IMR-90 (cell line): ENCODE measurements around the gene EPB41L2. TPM values are rescaled to one million over a fixed set of nuclear protein-coding genes. Genes with fewer than 3 reads are reported as not detected.

ENCODE experiments used
- ATAC-seq: fragments of 200-7000 bp; cut with Tn5 transposase; 2 replicates; pipeline ENCODE4 v1.9.1; 2020; ENCODE audit warnings: low read depth, mild to moderate bottlenecking, moderate library complexity
- BruUV-seq: library from RNA; stranded (reverse); fragments of 400-500 nt; replicated peaks from 2 replicates; lab custom pipeline; 2021; lab: Mats Ljungman, UMichigan
- CTCF ChIA-PET: fragments of 300-600 bp; formaldehyde crosslinking; extraction: SDS; loops from one replicate; lab custom pipeline; 2021; ENCODE audit warnings: antibody characterized with exemption; lab: Yijun Ruan, JAX
- POLR2A ChIA-PET: fragments of 300-600 bp; sonication (Branson Sonifier 250); formaldehyde crosslinking; loops from one replicate; lab custom pipeline; 2022; ENCODE audit warnings: antibody characterized with exemption; ENCODE audit not compliant: unreplicated experiment; lab: Charles Lee
- DNase-seq: peaks from one replicate; pipeline ENCODE4 v3.0.0; 2013
- H2AFZ ChIP-seq: replicated peaks from 2 replicates; pipeline ENCODE3; 2013; ENCODE audit warnings: low read length, mild to moderate bottlenecking; ENCODE audit not compliant: poor library complexity
- H2AK5ac ChIP-seq: 2 replicates; pipeline ENCODE4 v1.6.1; 2013; ENCODE audit warnings: low read depth, low read length, inconsistent platforms
- H2AK9ac ChIP-seq: replicated peaks from 2 replicates; pipeline ENCODE3; 2013; ENCODE audit warnings: mild to moderate bottlenecking, low read depth, low read length, moderate library complexity; ENCODE audit not compliant: poor library complexity
- H2BK120ac ChIP-seq: 2 replicates; pipeline ENCODE4 v1.6.1; 2013; ENCODE audit warnings: low read depth, low read length, inconsistent platforms
- H2BK15ac ChIP-seq: 3 replicates; pipeline ENCODE4 v1.6.1; 2013; ENCODE audit warnings: low read depth, low read length, inconsistent platforms
- H2BK20ac ChIP-seq: 2 replicates; pipeline ENCODE4 v1.6.1; 2013; ENCODE audit warnings: low read depth, mild to moderate bottlenecking, inconsistent platforms, low read length, moderate library complexity
- H2BK5ac ChIP-seq: 2 replicates; pipeline ENCODE4 v1.6.1; 2013; ENCODE audit warnings: mild to moderate bottlenecking, low read depth, low read length, inconsistent platforms; ENCODE audit not compliant: poor library complexity, severe bottlenecking
- H3K14ac ChIP-seq: replicated peaks from 2 replicates; pipeline ENCODE4 v1.6.1; 2013; ENCODE audit warnings: low read depth, low read length, inconsistent platforms
- H3K18ac ChIP-seq: 2 replicates; pipeline ENCODE4 v1.6.1; 2013; ENCODE audit warnings: low read depth, low read length, control low read depth
- H3K23ac ChIP-seq: 2 replicates; pipeline ENCODE4 v1.6.1; 2013; ENCODE audit warnings: low read depth, low read length, inconsistent platforms
- H3K27ac ChIP-seq: 2 replicates; pipeline ENCODE4 v1.5.1; 2013; ENCODE audit warnings: mild to moderate bottlenecking, control low read depth, low read length; ENCODE audit not compliant: insufficient read depth
- H3K27me3 ChIP-seq: 2 replicates; pipeline ENCODE4 v1.6.1; 2013; ENCODE audit warnings: low read length; ENCODE audit not compliant: control insufficient read depth, insufficient read depth
- H3K36me3 ChIP-seq: 2 replicates; pipeline ENCODE4 v1.6.1; 2013; ENCODE audit warnings: low read length, mixed read lengths; ENCODE audit not compliant: control insufficient read depth, insufficient read depth
- H3K4ac ChIP-seq: 2 replicates; pipeline ENCODE4 v1.6.1; 2013; ENCODE audit warnings: low read depth, low read length, inconsistent platforms
- H3K4me1 ChIP-seq: 2 replicates; pipeline ENCODE4 v1.6.1; 2013; ENCODE audit warnings: low read length, mixed read lengths; ENCODE audit not compliant: control insufficient read depth, insufficient read depth
- H3K4me2 ChIP-seq: 2 replicates; pipeline ENCODE4 v1.6.1; 2013; ENCODE audit warnings: low read depth, mild to moderate bottlenecking, control low read depth, low read length, moderate library complexity
- H3K4me3 ChIP-seq: 2 replicates; pipeline ENCODE4 v1.5.1; 2013; ENCODE audit warnings: low read depth, mild to moderate bottlenecking, control low read depth, low read length, moderate library complexity; ENCODE audit not compliant: insufficient read depth
- H3K56ac ChIP-seq: 2 replicates; pipeline ENCODE4 v1.6.1; 2013; ENCODE audit warnings: low read length, inconsistent platforms; ENCODE audit not compliant: insufficient read depth; ENCODE audit errors: extremely low read depth
- H3K79me1 ChIP-seq, 2 experiments: 2 replicates each; pipeline ENCODE4 v1.6.1; 2013; ENCODE audit warnings: low read length in 2 of 2, inconsistent platforms in 1 of 2, low read depth in 1 of 2
- H3K9ac ChIP-seq: 2 replicates; pipeline ENCODE4 v1.6.1; 2013; ENCODE audit warnings: low read depth, low read length, control low read depth
- H3K9me1 ChIP-seq: 2 replicates; pipeline ENCODE4 v1.6.1; 2013; ENCODE audit warnings: low read length, inconsistent platforms; ENCODE audit not compliant: insufficient read depth
- H3K9me3 ChIP-seq: 2 replicates; pipeline ENCODE4 v1.6.1; 2013; ENCODE audit warnings: low read length; ENCODE audit not compliant: control insufficient read depth, insufficient read depth
- H4K20me1 ChIP-seq: 2 replicates; pipeline ENCODE4 v1.6.1; 2013; ENCODE audit warnings: low read length, inconsistent platforms; ENCODE audit not compliant: insufficient read depth
- H4K5ac ChIP-seq: 2 replicates; pipeline ENCODE4 v1.6.1; 2013; ENCODE audit warnings: mild to moderate bottlenecking, low read depth, low read length, control low read depth
- H4K8ac ChIP-seq, 2 experiments: 2 replicates each; pipeline ENCODE4 v1.6.1; 2013; ENCODE audit warnings: low read depth in 2 of 2, low read length in 2 of 2, control low read depth in 1 of 2, inconsistent platforms in 1 of 2
- H4K91ac ChIP-seq: 2 replicates; pipeline ENCODE4 v1.6.1; 2013; ENCODE audit warnings: low read depth, low read length, inconsistent platforms; ENCODE audit not compliant: insufficient read depth
- BHLHE40 ChIP-seq: fragments of 150-350 bp; IDR thresholded peaks from 2 replicates; pipeline ENCODE4 v1.6.1; 2016; ENCODE audit warnings: mild to moderate bottlenecking, low read depth, low read length
- CEBPB ChIP-seq: IDR thresholded peaks from 2 replicates; pipeline ENCODE4 v1.6.1; 2012; ENCODE audit warnings: low read depth, low read length, improper control_type of control experiment
- CHD1 ChIP-seq: IDR thresholded peaks from 2 replicates; pipeline ENCODE4 v1.6.1; 2012; ENCODE audit warnings: low read depth, low read length, improper control_type of control experiment
- FOS ChIP-seq: fragments of 150-350 bp; IDR thresholded peaks from 2 replicates; pipeline ENCODE4 v1.6.1; 2016; ENCODE audit warnings: low read depth, low read length
- MAFK ChIP-seq: IDR thresholded peaks from 2 replicates; pipeline ENCODE4 v1.6.1; 2012; ENCODE audit warnings: low read depth, low read length, improper control_type of control experiment
- MAZ ChIP-seq: IDR thresholded peaks from 2 replicates; pipeline ENCODE4 v1.6.1; 2012; ENCODE audit warnings: low read depth, mild to moderate bottlenecking, low read length, improper control_type of control experiment, moderate library complexity, borderline replicate concordance
- MXI1 ChIP-seq: IDR thresholded peaks from 2 replicates; pipeline ENCODE4 v1.6.1; 2012; ENCODE audit warnings: low read depth, mild to moderate bottlenecking, low read length, moderate library complexity, borderline replicate concordance
- NFE2L2 ChIP-seq: fragments of 150-350 bp; IDR thresholded peaks from 2 replicates; pipeline ENCODE4 v1.6.1; 2016; ENCODE audit warnings: low read depth, mild to moderate bottlenecking, low read length
- POLR2A ChIP-seq: IDR thresholded peaks from 2 replicates; pipeline ENCODE4 v1.6.1; 2012; ENCODE audit warnings: mild to moderate bottlenecking, low read depth, low read length
- RAD21 ChIP-seq: IDR thresholded peaks from 2 replicates; pipeline ENCODE4 v1.6.1; 2012; ENCODE audit warnings: low read length, improper control_type of control experiment
- RCOR1 ChIP-seq: IDR thresholded peaks from 2 replicates; pipeline ENCODE4 v1.6.1; 2012; ENCODE audit warnings: mild to moderate bottlenecking, low read length, improper control_type of control experiment; ENCODE audit not compliant: insufficient replicate concordance
- RFX5 ChIP-seq: IDR thresholded peaks from 2 replicates; pipeline ENCODE4 v1.8.0; 2012; ENCODE audit warnings: low read depth, mild to moderate bottlenecking, low read length, moderate library complexity
- SMC3 ChIP-seq: fragments of 150-350 bp; IDR thresholded peaks from 2 replicates; pipeline ENCODE4 v1.6.1; 2016; ENCODE audit warnings: low read depth, mild to moderate bottlenecking, antibody characterized with exemption, low read length, moderate library complexity
- WGBS, 2 experiments: methylation state at CpG; one replicate each; pipeline versions ENCODE4 v1.1.5 to v1.1.7; 2013; ENCODE audit warnings: missing lambda C conversion rate in 2 of 2; ENCODE audit not compliant: insufficient read length in 1 of 2; ENCODE audit errors: extremely low coverage in 2 of 2; 5-methylcytosine and 5-hydroxymethylcytosine counted together
- dilution Hi-C: fragments of 300-500 bp; cut with HindIII; formaldehyde crosslinking; loops from one replicate; pipeline ENCODE4 v1.14.3; 2018; ENCODE audit warnings: low sequenced_read_pairs; ENCODE audit not compliant: unreplicated experiment
- in situ Hi-C: fragments of 300-500 bp; cut with MboI; formaldehyde crosslinking; loops from 3 replicates; pipeline ENCODE4 v1.14.3; 2019; ENCODE audit warnings: low sequenced_read_pairs, inconsistent platforms, mixed read lengths
- intact Hi-C: fragments of 100-400 bp; cut with micrococcal nuclease; formaldehyde crosslinking; loops from 2 replicates; pipeline ENCODE4 v1.10.0; 2022
- polyA plus RNA-seq, 3 experiments: library from polyadenylated mRNA; depleted of rRNA; stranded (reverse); fragments of >200 nt; gene quantifications; 2 replicates each; pipeline ENCODE4 v1.2.3, GENCODE V29; 2012; ENCODE audit warnings: low replicate concordance in 1 of 3
- total RNA-seq: library from RNA; depleted of rRNA; stranded (reverse); fragments of >200 nt; gene quantifications from 2 replicates; pipeline ENCODE4 v1.2.3, GENCODE V29; 2012
- TF ChIP-seq, protein P1 (sequence below): conservative IDR thresholded peaks from 2 replicates; pipeline ENCODE4 v1.5.1; 2012; ENCODE audit warnings: mild to moderate bottlenecking, low read depth, low read length, improper control_type of control experiment
- TF ChIP-seq, protein P2 (sequence below): fragments of 150-350 bp; IDR thresholded peaks from 2 replicates; pipeline ENCODE4 v1.6.1; 2016; ENCODE audit warnings: low read depth, mild to moderate bottlenecking, low read length, moderate library complexity, borderline replicate concordance
- TF ChIP-seq, protein P3 (sequence below): fragments of 150-350 bp; IDR thresholded peaks from 2 replicates; pipeline ENCODE4 v1.6.1; 2017; ENCODE audit warnings: mild to moderate bottlenecking, antibody characterized with exemption, low read length, low read depth

EPB41L2 gene
- total and polyA plus RNA-seq, 2 of the 4 experiments (the other 2 are of a cell fraction), result 85.7 to 99.8 TPM

GRCh38 chr6:130858054-130858453 lies 205.0 kb downstream of the EPB41L2 start:
- WGBS, 2 experiments, result no CpG with 5 or more reads among the region's 4 CpGs
- H2AK9ac ChIP-seq, result no peak overlapping the region
- no peak overlapping the region for H3K9ac ChIP-seq
- H3K14ac ChIP-seq, result no peak overlapping the region
- H4K8ac ChIP-seq, result no peak overlapping the region
- no peak overlapping the region for H4K91ac ChIP-seq
- no peaks in the 10 kb centered on the region for H3K27me3 ChIP-seq
- no peak overlapping the region for H2BK15ac ChIP-seq
- no peak overlapping the region for H2BK5ac ChIP-seq
- ATAC-seq (no peak), DNase-seq (no peak)
- TF ChIP-seq CHD1, result no peak
- no peak for TF ChIP-seq CEBPB
- TF ChIP-seq MAFK, result no peak
- TF ChIP-seq MAZ, result no peak
- no peak for TF ChIP-seq RCOR1
- TF ChIP-seq POLR2A, result no peak
- TF ChIP-seq, protein P1, sequence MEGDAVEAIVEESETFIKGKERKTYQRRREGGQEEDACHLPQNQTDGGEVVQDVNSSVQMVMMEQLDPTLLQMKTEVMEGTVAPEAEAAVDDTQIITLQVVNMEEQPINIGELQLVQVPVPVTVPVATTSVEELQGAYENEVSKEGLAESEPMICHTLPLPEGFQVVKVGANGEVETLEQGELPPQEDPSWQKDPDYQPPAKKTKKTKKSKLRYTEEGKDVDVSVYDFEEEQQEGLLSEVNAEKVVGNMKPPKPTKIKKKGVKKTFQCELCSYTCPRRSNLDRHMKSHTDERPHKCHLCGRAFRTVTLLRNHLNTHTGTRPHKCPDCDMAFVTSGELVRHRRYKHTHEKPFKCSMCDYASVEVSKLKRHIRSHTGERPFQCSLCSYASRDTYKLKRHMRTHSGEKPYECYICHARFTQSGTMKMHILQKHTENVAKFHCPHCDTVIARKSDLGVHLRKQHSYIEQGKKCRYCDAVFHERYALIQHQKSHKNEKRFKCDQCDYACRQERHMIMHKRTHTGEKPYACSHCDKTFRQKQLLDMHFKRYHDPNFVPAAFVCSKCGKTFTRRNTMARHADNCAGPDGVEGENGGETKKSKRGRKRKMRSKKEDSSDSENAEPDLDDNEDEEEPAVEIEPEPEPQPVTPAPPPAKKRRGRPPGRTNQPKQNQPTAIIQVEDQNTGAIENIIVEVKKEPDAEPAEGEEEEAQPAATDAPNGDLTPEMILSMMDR, result no peak
- no peak for TF ChIP-seq RAD21
- no peak for TF ChIP-seq SMC3
- no peak for TF ChIP-seq FOS
- TF ChIP-seq, protein P2, sequence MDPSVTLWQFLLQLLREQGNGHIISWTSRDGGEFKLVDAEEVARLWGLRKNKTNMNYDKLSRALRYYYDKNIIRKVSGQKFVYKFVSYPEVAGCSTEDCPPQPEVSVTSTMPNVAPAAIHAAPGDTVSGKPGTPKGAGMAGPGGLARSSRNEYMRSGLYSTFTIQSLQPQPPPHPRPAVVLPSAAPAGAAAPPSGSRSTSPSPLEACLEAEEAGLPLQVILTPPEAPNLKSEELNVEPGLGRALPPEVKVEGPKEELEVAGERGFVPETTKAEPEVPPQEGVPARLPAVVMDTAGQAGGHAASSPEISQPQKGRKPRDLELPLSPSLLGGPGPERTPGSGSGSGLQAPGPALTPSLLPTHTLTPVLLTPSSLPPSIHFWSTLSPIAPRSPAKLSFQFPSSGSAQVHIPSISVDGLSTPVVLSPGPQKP, result no peak
- no peak for TF ChIP-seq BHLHE40
- TF ChIP-seq, protein P3, sequence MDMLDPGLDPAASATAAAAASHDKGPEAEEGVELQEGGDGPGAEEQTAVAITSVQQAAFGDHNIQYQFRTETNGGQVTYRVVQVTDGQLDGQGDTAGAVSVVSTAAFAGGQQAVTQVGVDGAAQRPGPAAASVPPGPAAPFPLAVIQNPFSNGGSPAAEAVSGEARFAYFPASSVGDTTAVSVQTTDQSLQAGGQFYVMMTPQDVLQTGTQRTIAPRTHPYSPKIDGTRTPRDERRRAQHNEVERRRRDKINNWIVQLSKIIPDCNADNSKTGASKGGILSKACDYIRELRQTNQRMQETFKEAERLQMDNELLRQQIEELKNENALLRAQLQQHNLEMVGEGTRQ, result no peak
- no peak for TF ChIP-seq RFX5
- no peak for TF ChIP-seq NFE2L2
- TF ChIP-seq MXI1, result no peak
- H3K4me2 ChIP-seq, result no peak overlapping the region
- dilution Hi-C loops (no loop called here), in situ Hi-C loops (no loop called here), intact Hi-C loops (no loop called here)
- H3K27ac ChIP-seq, result no peak overlapping the region
- H3K23ac ChIP-seq, result no peak overlapping the region
- ChIA-PET POLR2A (no interaction called here), CTCF (interaction anchor here (1.1 to 2.0 kb wide), 2 partner anchors 13 to 19 kb away, joined by 3 to 4 read pairs; no protein-coding TSS in a partner anchor)
- no peak overlapping the region for H2BK20ac ChIP-seq
- H3K79me1 ChIP-seq, result peaks cover 0 to 12% of the 10 kb centered on the region in 2 experiments; a peak in 2 of 4 replicates
- H3K18ac ChIP-seq, result no peak overlapping the region
- peaks cover 9% of the 10 kb centered on the region for H3K4me1 ChIP-seq
- BruUV-seq, result no TSS peak
- 0 out of 2 replicates have a peak, but pooled peaks cover 6% of the 10 kb centered on the region for H4K20me1 ChIP-seq
- no peaks in the 10 kb centered on the region for H3K9me3 ChIP-seq
- peaks cover 21% of the 10 kb centered on the region for H3K36me3 ChIP-seq
- H2AFZ ChIP-seq, result no peak overlapping the region
- no peak overlapping the region for H2BK120ac ChIP-seq
- no peak overlapping the region for H3K4me3 ChIP-seq
- no peak overlapping the region for H3K56ac ChIP-seq
- H3K9me1 ChIP-seq, result peaks cover 7% of the 10 kb centered on the region
- no peak overlapping the region for H2AK5ac ChIP-seq
- no peak overlapping the region for H4K5ac ChIP-seq
- no peak overlapping the region for H3K4ac ChIP-seq
